Thymus (tissue), 11 donors: Measurements from ENCODE around the gene NT5C1A. TPM values are rescaled to one million over a fixed set of nuclear protein-coding genes. Genes with fewer than 3 reads are reported as not detected.
A peak's percentile ranks its signal among the peaks of the same experiment; 100 is the strongest.

ENCODE experiments used
- DNase-seq, 9 donors: peaks; one replicate each; pipeline ENCODE4 v3.0.0-alpha.2; 2013; ENCODE audit warnings: low spot score in 9 of 9, low read depth in 6 of 9, missing footprints in 1 of 9
- H3K27ac ChIP-seq, 2 donors: one replicate each; pipeline ENCODE4 v1.5.1; 2013; ENCODE audit warnings: control low read depth in 1 of 2, low read depth in 1 of 2, low read length in 1 of 2, mild to moderate bottlenecking in 1 of 2, moderate library complexity in 1 of 2
- H3K27me3 ChIP-seq, 2 donors: one replicate each; pipeline ENCODE4 v1.5.1; 2013; ENCODE audit warnings: low read length in 1 of 2; ENCODE audit not compliant: control insufficient read depth in 2 of 2, insufficient read depth in 1 of 2
- H3K36me3 ChIP-seq, 2 donors: one replicate each; pipeline ENCODE4 v1.5.1; 2013; ENCODE audit warnings: low read length in 1 of 2, mild to moderate bottlenecking in 1 of 2, moderate library complexity in 1 of 2; ENCODE audit not compliant: control insufficient read depth in 2 of 2, insufficient read depth in 2 of 2
- H3K4me1 ChIP-seq, 2 donors: one replicate each; pipeline ENCODE4 v1.5.1; 2013; ENCODE audit warnings: low read length in 2 of 2; ENCODE audit not compliant: control insufficient read depth in 2 of 2, insufficient read depth in 2 of 2
- H3K4me3 ChIP-seq, 2 donors: one replicate each; pipeline ENCODE4 v1.5.1; 2013; ENCODE audit warnings: low read length in 2 of 2, control low read depth in 1 of 2, mild to moderate bottlenecking in 1 of 2
- H3K9me3 ChIP-seq, 2 donors: one replicate each; pipeline ENCODE4 v1.5.1; 2013; ENCODE audit warnings: low read length in 1 of 2, mild to moderate bottlenecking in 1 of 2; ENCODE audit not compliant: control insufficient read depth in 2 of 2, insufficient read depth in 1 of 2
- WGBS: extraction: QIAGEN DNeasy Blood & Tissue Kit; methylation state at CpG from one replicate; pipeline ENCODE4 v1.1.7; 2013; 5-methylcytosine and 5-hydroxymethylcytosine counted together
- polyA plus RNA-seq: library from polyadenylated mRNA; stranded (reverse); fragments of 200-250 nt; gene quantifications from one replicate; pipeline ENCODE4 v1.2.3, GENCODE V29; 2013
- total RNA-seq: library from RNA; stranded (reverse); fragments of 120-200 nt; gene quantifications from one replicate; pipeline ENCODE4 v1.2.4, GENCODE V29; 2013
- donor health status: healthy.

Gene NT5C1A
- total and polyA plus RNA-seq, 2 donors, result 0.09 TPM; not detected in 1

- peaks cover 3 to 16% of the 10 kb centered on the region in 2 donors for H3K4me1 ChIP-seq
- H3K4me3 ChIP-seq, result peak within 1 kb of the TSS in 1 of 2 donors; percentile 42
- peak; percentile 33 to 80 (median 56) for DNase-seq
- H3K27ac ChIP-seq, result no peak within 1 kb of the TSS
- peaks cover 0 to 3% of the 10 kb centered on the region in 2 donors for H3K9me3 ChIP-seq
- H3K27me3 ChIP-seq, result peaks cover 31 to 96% of the 10 kb centered on the region in 2 donors
- WGBS, result 4% methylated on average over 47 of the region's 47 CpGs
- no peaks in the 10 kb centered on the region for H3K36me3 ChIP-seq
These were observed 19.7 kb upstream of the NT5C1A start, which contains the start of gene HPCAL4 for GRCh38 chr1:39691383-39692151. HPCAL4 (minus strand) TSS chr1:39691433; CDS start chr1:39684603, 6,830 bp downstream.

DNA sequence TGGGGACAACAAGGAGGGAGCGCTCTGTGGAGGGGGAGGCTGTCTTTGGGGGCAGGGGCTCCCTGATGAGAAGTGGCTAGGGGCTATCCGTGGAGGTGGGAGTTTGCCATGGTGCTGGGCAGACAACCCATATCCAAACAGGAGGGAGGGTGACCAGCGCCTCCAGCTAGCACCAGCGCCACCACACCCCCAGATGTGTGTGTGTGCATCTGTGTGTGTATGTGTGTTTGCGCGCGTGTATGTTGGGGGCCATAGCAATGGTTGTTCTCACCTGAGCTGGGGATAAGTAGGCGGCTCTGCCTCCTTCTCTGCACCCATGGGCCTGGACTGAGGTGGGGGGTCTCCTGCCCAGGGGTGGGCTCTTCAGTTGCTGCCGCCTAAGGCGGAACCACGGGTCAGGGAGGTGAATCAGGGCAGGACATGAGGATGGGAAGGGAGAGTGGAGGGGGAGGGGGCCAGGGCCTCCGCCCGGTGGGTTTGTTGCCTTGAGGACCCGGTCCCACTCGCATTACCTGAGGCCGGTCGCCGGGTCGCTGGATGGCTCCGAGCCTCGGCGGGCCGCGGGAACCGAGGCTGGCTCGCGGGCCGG is 19.0 kb upstream of the NT5C1A start:
- WGBS, result 16% methylated on average over 28 of the region's 28 CpGs
- Histone ChIP-seq H3K4me1 (peaks cover 3 to 16% of the 10 kb centered on the region in 2 donors), H3K36me3 (no peaks in the 10 kb centered on the region), H3K4me3 (peak overlapping the region in 1 of 2 donors; percentile 42), H3K27ac (no peak overlapping the region), H3K9me3 (peaks cover 0 to 3% of the 10 kb centered on the region in 2 donors), H3K27me3 (peaks cover 31 to 96% of the 10 kb centered on the region in 2 donors)
- DNase-seq, result no peak

DNA sequence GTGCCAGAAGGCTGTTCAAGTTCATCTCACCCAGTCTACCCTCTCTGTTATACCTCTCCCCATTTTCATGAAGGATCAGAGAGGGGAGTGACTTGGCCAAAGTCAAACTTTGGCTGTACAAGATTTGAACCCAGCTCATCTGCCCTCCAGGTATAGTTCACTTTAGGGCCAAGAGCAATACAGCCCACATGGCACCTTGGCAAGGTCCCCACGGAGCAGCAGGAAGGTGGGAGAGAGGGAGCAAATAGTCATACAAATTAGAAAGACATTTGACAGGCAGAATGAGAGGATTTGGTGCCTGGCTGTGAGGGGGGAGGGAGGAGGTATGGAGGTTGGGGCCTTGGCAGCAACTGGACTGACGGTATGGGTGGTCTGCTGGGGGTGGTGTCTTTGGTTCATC is 18.3 kb upstream of the NT5C1A start:
- no peak overlapping the region for H3K4me3 ChIP-seq
- 34% methylated on average over 2 of the region's 2 CpGs for WGBS

DNA sequence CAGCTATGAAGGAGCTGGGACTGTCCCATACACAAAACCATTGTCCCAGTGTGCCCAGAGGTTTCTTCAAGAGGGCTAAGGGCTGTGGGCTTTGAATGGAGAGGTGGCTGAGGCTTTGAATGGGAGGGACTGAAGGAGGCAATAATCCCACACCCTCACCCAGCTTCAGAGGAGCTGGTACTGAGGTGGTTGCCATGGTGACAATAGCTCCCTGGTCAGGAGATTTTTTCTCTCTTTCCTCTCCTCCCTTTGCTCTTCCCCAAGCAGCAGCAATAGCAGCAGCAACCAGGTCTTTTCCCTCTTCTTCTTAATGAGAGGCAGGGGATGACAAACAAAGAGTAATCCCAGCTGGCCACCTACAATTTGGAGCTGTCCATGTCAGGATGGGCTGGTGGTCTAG is 17.7 kb upstream of the NT5C1A start:
- peaks cover 0 to 3% of the 10 kb centered on the region in 2 donors for H3K9me3 ChIP-seq
- peaks cover 35 to 95% of the 10 kb centered on the region in 2 donors for H3K27me3 ChIP-seq
- H3K36me3 ChIP-seq, result no peaks in the 10 kb centered on the region
- peaks cover 3 to 16% of the 10 kb centered on the region in 2 donors for H3K4me1 ChIP-seq
- no peak overlapping the region for H3K4me3 ChIP-seq
- H3K27ac ChIP-seq, result no peak overlapping the region
- no peak for DNase-seq

More for the DNA sequence above, 18.3 kb upstream of the NT5C1A start:
- no peak for DNase-seq
- H3K27me3 ChIP-seq, result peaks cover 31 to 95% of the 10 kb centered on the region in 2 donors
- peaks cover 3 to 16% of the 10 kb centered on the region in 2 donors for H3K4me1 ChIP-seq
- H3K36me3 ChIP-seq, result no peaks in the 10 kb centered on the region
- H3K9me3 ChIP-seq, result peaks cover 0 to 3% of the 10 kb centered on the region in 2 donors
- no peak overlapping the region for H3K27ac ChIP-seq

- H3K27me3 ChIP-seq, result peaks cover 38 to 95% of the 10 kb centered on the region in 2 donors
- peaks cover 3 to 16% of the 10 kb centered on the region in 2 donors for H3K4me1 ChIP-seq
- no peak for DNase-seq
- 87% methylated on average over 2 of the region's 2 CpGs for WGBS
- peaks cover 0 to 3% of the 10 kb centered on the region in 2 donors for H3K9me3 ChIP-seq
- H3K4me3 ChIP-seq, result no peak overlapping the region
- no peaks in the 10 kb centered on the region for H3K36me3 ChIP-seq
- no peak overlapping the region for H3K27ac ChIP-seq
These were observed 17.3 kb upstream of the NT5C1A start for GRCh38 chr1:39689214-39689613.

DNA sequence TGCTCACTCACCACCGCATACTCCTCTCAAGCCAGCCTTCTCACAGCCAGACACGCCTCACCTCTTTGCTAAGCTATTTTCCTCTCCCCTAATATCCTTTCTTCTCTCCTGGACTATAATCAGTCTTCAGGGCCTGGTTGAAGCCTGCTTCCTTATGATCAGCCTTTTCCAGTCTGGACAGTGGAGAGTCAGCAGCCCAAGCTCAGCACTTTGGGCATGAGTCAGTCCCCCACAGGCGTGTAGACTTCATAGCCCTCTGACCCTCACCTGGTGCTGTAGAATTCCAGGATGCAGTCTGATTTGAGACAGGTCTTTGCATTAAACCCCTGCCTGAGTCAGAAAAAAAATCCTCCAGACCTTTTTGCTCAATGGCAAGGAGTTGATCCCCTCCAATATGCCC is 16.8 kb upstream of the NT5C1A start:
- H3K4me3 ChIP-seq, result no peak overlapping the region
- no peak for DNase-seq
- H3K9me3 ChIP-seq, result peaks cover 0 to 6% of the 10 kb centered on the region in 2 donors
- H3K4me1 ChIP-seq, result peaks cover 3 to 16% of the 10 kb centered on the region in 2 donors
- H3K36me3 ChIP-seq, result no peaks in the 10 kb centered on the region
- 79% methylated on average over 3 of the region's 3 CpGs for WGBS
- H3K27ac ChIP-seq, result no peak overlapping the region
- H3K27me3 ChIP-seq, result peaks cover 37 to 95% of the 10 kb centered on the region in 2 donors

DNA sequence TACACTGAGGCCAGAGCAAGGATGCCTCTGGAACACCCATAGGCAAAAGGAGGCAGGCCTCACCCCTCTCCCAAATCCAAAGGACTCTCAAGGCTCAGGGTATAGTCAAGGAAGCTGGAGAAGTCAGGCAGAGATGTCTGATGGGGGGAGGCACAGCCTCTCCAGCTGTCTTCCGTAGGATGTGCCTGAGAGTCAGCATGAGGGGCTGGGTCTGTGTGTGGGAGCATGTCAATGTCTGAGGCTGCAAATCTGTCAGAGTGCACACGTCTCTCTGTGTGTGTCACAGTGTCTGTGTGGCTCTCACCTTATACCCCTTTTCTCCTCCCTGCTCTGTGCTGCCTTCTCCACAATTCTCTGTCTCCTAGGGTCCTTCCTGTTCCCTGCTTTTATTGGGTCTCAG is 15.3 kb upstream of the NT5C1A start:
- Histone ChIP-seq H3K4me1 (peaks cover 3 to 14% of the 10 kb centered on the region in 2 donors), H3K4me3 (no peak overlapping the region), H3K9me3 (peaks cover 0 to 8% of the 10 kb centered on the region in 2 donors), H3K27me3 (peaks cover 37 to 95% of the 10 kb centered on the region in 2 donors), H3K36me3 (no peaks in the 10 kb centered on the region), H3K27ac (no peak overlapping the region)
- DNase-seq, result no peak
- 75% methylated on average over 2 of the region's 2 CpGs for WGBS

DNA sequence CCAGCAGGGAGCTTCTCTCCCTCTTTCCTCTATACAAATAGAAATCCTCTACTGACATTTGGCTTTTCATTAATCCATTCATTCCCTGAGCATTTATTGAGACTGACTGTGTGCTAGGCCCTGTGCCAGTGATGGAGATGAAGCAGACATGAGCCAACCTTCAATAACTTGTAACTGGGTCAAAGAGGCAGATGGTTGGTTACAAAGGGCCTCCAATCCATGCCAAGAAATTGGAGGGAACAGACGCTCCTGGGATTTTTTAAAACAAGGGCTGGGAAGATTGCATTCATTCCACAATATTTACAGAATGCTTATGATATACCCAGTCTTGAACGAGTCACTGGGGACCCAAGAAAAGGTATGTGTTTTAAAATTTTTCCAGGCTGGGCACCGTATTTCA is 13.2 kb upstream of the NT5C1A start:
- peaks cover 24 to 94% of the 10 kb centered on the region in 2 donors for H3K27me3 ChIP-seq
- DNase-seq, result no peak
- H3K9me3 ChIP-seq, result peaks cover 0 to 5% of the 10 kb centered on the region in 2 donors
- no peak overlapping the region for H3K4me3 ChIP-seq
- WGBS, result 92% methylated on average over 3 of the region's 3 CpGs
- no peaks in the 10 kb centered on the region for H3K4me1 ChIP-seq
- no peak overlapping the region for H3K27ac ChIP-seq
- no peaks in the 10 kb centered on the region for H3K36me3 ChIP-seq

GRCh38 chr1:39684313-39684664 is 12.4 kb upstream of the NT5C1A start:
- no peak overlapping the region for H3K4me3 ChIP-seq
- no peaks in the 10 kb centered on the region for H3K4me1 ChIP-seq
- 60% methylated on average over 13 of the region's 13 CpGs for WGBS
- no peak for DNase-seq
- peaks cover 24 to 91% of the 10 kb centered on the region in 2 donors for H3K27me3 ChIP-seq
- H3K27ac ChIP-seq, result no peak overlapping the region
- H3K9me3 ChIP-seq, result peaks cover 0 to 5% of the 10 kb centered on the region in 2 donors
- no peaks in the 10 kb centered on the region for H3K36me3 ChIP-seq
